ENCODE results near the gene IGSF22. TPM values are rescaled to one million over a fixed set of nuclear protein-coding genes. Genes with fewer than 3 reads are reported as not detected.

Gene IGSF22
- total RNA-seq, 3 donors from 2014 or later (not counting 1 experiment from before 2014, with no cell fraction given) = 0.83 to 1.7 (median 1.2) TPM

- no peaks in the 10 kb centered on the region for H3K36me3 ChIP-seq (ENCODE audit: control insufficient read depth, insufficient read depth, low read length)
- 92% methylated on average over 8 of the region's 8 CpGs for WGBS (ENCODE audit: insufficient coverage)
- H3K36me3 Mint-ChIP-seq = no peaks in the 10 kb centered on the region
- no peak for DNase-seq
- H3K4me1 Mint-ChIP-seq = peaks cover 0 to 5% of the 10 kb centered on the region in 2 donors
- TF ChIP-seq CTCF (IDR thresholded peaks at IDR 0.05) = no peak
- no peak overlapping the region for H3K27ac Mint-ChIP-seq
- H3K9me3 ChIP-seq (ENCODE audit: control insufficient read depth, insufficient read depth, low read length) = no peaks in the 10 kb centered on the region
- H3K4me1 ChIP-seq (ENCODE audit: control insufficient read depth, insufficient read depth, low read length) = no peaks in the 10 kb centered on the region
- H3K27me3 ChIP-seq (ENCODE audit: control insufficient read depth, insufficient read depth, low read length) = no peaks in the 10 kb centered on the region
- H3K9me3 Mint-ChIP-seq = no peaks in the 10 kb centered on the region
- H3K27ac ChIP-seq (ENCODE audit: low read length) = no peak overlapping the region
- ATAC-seq = no peak
- H3K4me3 ChIP-seq (ENCODE audit: low read length) = no peak overlapping the region
- H3K27me3 Mint-ChIP-seq (ENCODE audit: low read depth in 2 of 2) = peaks cover 0 to 8% of the 10 kb centered on the region in 2 donors
- intact Hi-C loops (cut with micrococcal nuclease) = loop anchor here (10.0 kb wide), 1 partner anchor 623 kb away; no protein-coding TSS in a partner anchor
- no peak overlapping the region for H3K4me3 Mint-ChIP-seq
Measured at GRCh38 chr11:18737642-18738041, 11.7 kb upstream of the IGSF22 start.

- no peak for ATAC-seq
- Mint-ChIP-seq H3K36me3 (no peaks in the 10 kb centered on the region), H3K4me1 (peaks cover 5 to 6% of the 10 kb centered on the region in 2 donors), H3K9me3 (no peaks in the 10 kb centered on the region), H3K4me3 (no peak overlapping the region), H3K27ac (no peak overlapping the region), H3K27me3 (ENCODE audit: low read depth in 2 of 2) (peaks cover 0 to 8% of the 10 kb centered on the region in 2 donors)
- no peak overlapping the region for H3K27ac ChIP-seq (ENCODE audit: low read length)
- H3K27me3 ChIP-seq (ENCODE audit: control insufficient read depth, insufficient read depth, low read length) = no peaks in the 10 kb centered on the region
- TF ChIP-seq CTCF (IDR thresholded peaks at IDR 0.05) = no peak
- H3K4me1 ChIP-seq (ENCODE audit: control insufficient read depth, insufficient read depth, low read length) = no peaks in the 10 kb centered on the region
- H3K36me3 ChIP-seq (ENCODE audit: control insufficient read depth, insufficient read depth, low read length) = no peaks in the 10 kb centered on the region
- no peak for DNase-seq
- 82% methylated on average over 10 of the region's 10 CpGs for WGBS (ENCODE audit: insufficient coverage)
- intact Hi-C loops (cut with micrococcal nuclease) = loop anchor here (10.0 kb wide), 1 partner anchor 622 kb away; no protein-coding TSS in a partner anchor
- H3K4me3 ChIP-seq (ENCODE audit: low read length) = no peak overlapping the region
- no peaks in the 10 kb centered on the region for H3K9me3 ChIP-seq (ENCODE audit: control insufficient read depth, insufficient read depth, low read length)
Measured at GRCh38 chr11:18736590-18737148, 10.7 kb upstream of the IGSF22 start.

- WGBS (ENCODE audit: insufficient coverage) = 91% methylated on average over 16 of the region's 16 CpGs
- H3K27ac Mint-ChIP-seq = no peak overlapping the region
- peaks cover 0 to 6% of the 10 kb centered on the region in 2 donors for H3K4me1 Mint-ChIP-seq
- intact Hi-C loops (cut with micrococcal nuclease) = loop anchor here (2.0 to 10.0 kb wide), 3 partner anchors 146 to 618 kb away; partner anchors contain the start of gene UEVLD
- H3K27me3 ChIP-seq (ENCODE audit: control insufficient read depth, insufficient read depth, low read length) = no peaks in the 10 kb centered on the region
- H3K4me1 ChIP-seq (ENCODE audit: control insufficient read depth, insufficient read depth, low read length) = no peaks in the 10 kb centered on the region
- no peaks in the 10 kb centered on the region for H3K9me3 Mint-ChIP-seq
- ATAC-seq (no peak), DNase-seq (no peak)
- peaks cover 0 to 3% of the 10 kb centered on the region in 2 donors for H3K27me3 Mint-ChIP-seq (ENCODE audit: low read depth in 2 of 2)
- TF ChIP-seq CTCF (IDR thresholded peaks at IDR 0.05) = no peak
- H3K9me3 ChIP-seq (ENCODE audit: control insufficient read depth, insufficient read depth, low read length) = no peaks in the 10 kb centered on the region
- no peak overlapping the region for H3K4me3 Mint-ChIP-seq
- H3K27ac ChIP-seq (ENCODE audit: low read length) = no peak overlapping the region
- no peaks in the 10 kb centered on the region for H3K36me3 ChIP-seq (ENCODE audit: control insufficient read depth, insufficient read depth, low read length)
- no peak overlapping the region for H3K4me3 ChIP-seq (ENCODE audit: low read length)
- no peaks in the 10 kb centered on the region for H3K36me3 Mint-ChIP-seq
Measured at GRCh38 chr11:18733202-18733601, 7.2 kb upstream of the IGSF22 start.

Data from natural killer cell (primary cell).